NB4 (cell line): ENCODE measurements around the gene RSL1D1.

Experiments
- MYC ChIP-seq: IDR thresholded peaks from 2 replicates; pipeline ENCODE4 v1.6.1; 2011; ENCODE audit warnings: low read depth, low read length
- TF ChIP-seq, protein P1 (sequence below): IDR thresholded peaks from one replicate; pipeline ENCODE4 v1.5.1; 2012; ENCODE audit warnings: low read depth, low read length

DNA sequence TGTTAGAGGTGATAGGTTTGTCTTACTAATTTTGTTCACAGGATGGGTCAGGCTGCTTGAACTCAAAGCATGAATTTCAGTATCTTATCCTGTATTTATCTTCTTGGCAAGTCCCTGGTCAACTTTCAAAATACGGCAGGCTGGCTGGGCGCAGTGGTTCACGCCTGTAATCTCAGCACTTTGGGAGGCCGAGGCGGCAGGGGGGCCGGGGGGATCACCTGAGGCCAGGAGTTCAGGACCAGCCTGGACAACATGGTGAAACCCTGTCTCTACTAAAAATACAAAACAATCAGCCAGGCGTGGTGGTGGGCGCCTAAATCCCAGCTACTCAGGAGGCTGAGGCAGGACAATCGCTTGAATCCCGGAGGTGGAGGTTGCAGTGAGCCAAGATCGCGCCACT is 25.0 kb upstream of the RSL1D1 start:
- TF ChIP-seq, protein P1, sequence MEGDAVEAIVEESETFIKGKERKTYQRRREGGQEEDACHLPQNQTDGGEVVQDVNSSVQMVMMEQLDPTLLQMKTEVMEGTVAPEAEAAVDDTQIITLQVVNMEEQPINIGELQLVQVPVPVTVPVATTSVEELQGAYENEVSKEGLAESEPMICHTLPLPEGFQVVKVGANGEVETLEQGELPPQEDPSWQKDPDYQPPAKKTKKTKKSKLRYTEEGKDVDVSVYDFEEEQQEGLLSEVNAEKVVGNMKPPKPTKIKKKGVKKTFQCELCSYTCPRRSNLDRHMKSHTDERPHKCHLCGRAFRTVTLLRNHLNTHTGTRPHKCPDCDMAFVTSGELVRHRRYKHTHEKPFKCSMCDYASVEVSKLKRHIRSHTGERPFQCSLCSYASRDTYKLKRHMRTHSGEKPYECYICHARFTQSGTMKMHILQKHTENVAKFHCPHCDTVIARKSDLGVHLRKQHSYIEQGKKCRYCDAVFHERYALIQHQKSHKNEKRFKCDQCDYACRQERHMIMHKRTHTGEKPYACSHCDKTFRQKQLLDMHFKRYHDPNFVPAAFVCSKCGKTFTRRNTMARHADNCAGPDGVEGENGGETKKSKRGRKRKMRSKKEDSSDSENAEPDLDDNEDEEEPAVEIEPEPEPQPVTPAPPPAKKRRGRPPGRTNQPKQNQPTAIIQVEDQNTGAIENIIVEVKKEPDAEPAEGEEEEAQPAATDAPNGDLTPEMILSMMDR: no peak
- no peak for TF ChIP-seq MYC
